A549 (cell line): ENCODE results near the gene ACTN1. TPM values are rescaled to one million over a fixed set of nuclear protein-coding genes. Genes with fewer than 3 reads are reported as not detected.

Experiments used
- ATAC-seq, 2 experiments: fragments of 200-7000 bp in 1 of 2; fragments of >200 bp in 1 of 2; cut with Nextera tagmentation in 1 of 2; cut with Tn5 transposase in 1 of 2; 3 replicates each; pipeline versions ENCODE4 v1.8.0 to v1.9.1; 2018 to 2020; ENCODE audit warnings: mild to moderate bottlenecking in 1 of 2, moderate library complexity in 1 of 2
- CTCF ChIA-PET: fragments of 300-600 bp; sonication (Branson Sonifier 250); formaldehyde crosslinking; extraction: SDS; loops from one replicate; lab custom pipeline; 2021; ENCODE audit warnings: antibody characterized with exemption, inconsistent platforms; lab: Yijun Ruan, JAX
- POLR2A ChIA-PET: fragments of 350-600 bp; formaldehyde crosslinking; extraction: SDS; loops from one replicate; lab custom pipeline; 2021; ENCODE audit warnings: antibody characterized with exemption, inconsistent platforms; lab: Yijun Ruan, JAX
- DNase-seq, 2 experiments: peaks; one replicate each; pipeline versions ENCODE4 v3.0.0 to v3.0.0-alpha.2; 2011 to 2016; ENCODE audit warnings: low read depth in 1 of 2, low spot score in 1 of 2
- FAIRE-seq: peaks from 2 replicates; lab custom pipeline; 2011; peaks lifted over from hg19 to GRCh38; lab: Jason Lieb, UNC
- H3K27ac ChIP-seq, 2 experiments: fragments of >200 bp; sonication (Bioruptor Twin); formaldehyde crosslinking; 3 replicates each; pipeline ENCODE4 v1.5.1; 2016 to 2017
- H3K4me1 ChIP-seq: fragments of >200 bp; sonication (Bioruptor Twin); formaldehyde crosslinking; 3 replicates; pipeline ENCODE4 v1.6.1; 2016
- H3K4me2 ChIP-seq: fragments of >200 bp; sonication (Bioruptor Twin); formaldehyde crosslinking; 3 replicates; pipeline ENCODE4 v1.6.1; 2016
- H3K4me3 ChIP-seq: fragments of >200 bp; sonication (Bioruptor Twin); formaldehyde crosslinking; 3 replicates; pipeline ENCODE4 v1.5.1; 2016
- H3K9me3 ChIP-seq: fragments of >200 bp; sonication (Bioruptor Twin); formaldehyde crosslinking; 3 replicates; pipeline ENCODE4 v1.6.1; 2016
- CBX2 ChIP-seq: fragments of 200-600 bp; sonication (generic); IDR thresholded peaks from 2 replicates; pipeline ENCODE4 v1.6.1; 2016; ENCODE audit warnings: low read depth, mild to moderate bottlenecking, borderline replicate concordance
- CBX8 ChIP-seq: fragments of 200-600 bp; sonication (generic); IDR thresholded peaks from 2 replicates; pipeline ENCODE4 v1.6.1; 2016
- EHF ChIP-seq: fragments of 250-450 bp; sonication (Bioruptor Pico); IDR thresholded peaks from 2 replicates; pipeline ENCODE4 v1.5.0; 2020; ENCODE audit warnings: mild to moderate bottlenecking
- EP300 ChIP-seq, 2 experiments: fragments of >200 bp; sonication (Bioruptor Twin); formaldehyde crosslinking; IDR thresholded peaks; 2 replicates in 1 of 2; 3 replicates in 1 of 2; pipeline ENCODE4 v1.6.1; 2016 to 2017
- ESRRA ChIP-seq: fragments of 150-350 bp; IDR thresholded peaks from 2 replicates; pipeline ENCODE4 v1.6.1; 2014; ENCODE audit warnings: mild to moderate bottlenecking, low read length, borderline replicate concordance
- FOSB ChIP-seq: fragments of 250-450 bp; sonication (Bioruptor Pico); IDR thresholded peaks from 2 replicates; pipeline ENCODE4 v1.5.0; 2020; ENCODE audit warnings: mild to moderate bottlenecking, moderate library complexity
- FOSL2 ChIP-seq, 2 experiments: fragments of 450-650 bp in 1 of 2; fragments of >200 bp in 1 of 2; sonication (Bioruptor Twin) in 1 of 2; formaldehyde crosslinking; IDR thresholded peaks; 2 replicates each; pipeline versions ENCODE4 v1.5.0 to v1.6.1; 2016 to 2020; ENCODE audit warnings: mild to moderate bottlenecking in 1 of 2, moderate library complexity in 1 of 2
- FOXS1 ChIP-seq: fragments of 250-450 bp; sonication (Bioruptor Pico); IDR thresholded peaks from 2 replicates; pipeline ENCODE4 v1.5.0; 2020; ENCODE audit warnings: mild to moderate bottlenecking, moderate library complexity
- GATA3 ChIP-seq: IDR thresholded peaks from 2 replicates; pipeline ENCODE4 v1.6.1; 2012; ENCODE audit warnings: borderline replicate concordance
- HOXA7 ChIP-seq: fragments of 250-450 bp; sonication (Bioruptor Pico); IDR thresholded peaks from 2 replicates; pipeline ENCODE4 v1.5.0; 2020; ENCODE audit warnings: mild to moderate bottlenecking, moderate library complexity
- HOXB13 ChIP-seq: fragments of 250-450 bp; sonication (Bioruptor Pico); IDR thresholded peaks from 2 replicates; pipeline ENCODE4 v1.5.0; 2020; ENCODE audit warnings: low read depth, mild to moderate bottlenecking, moderate library complexity
- KDM1A ChIP-seq: fragments of 200-600 bp; sonication (generic); IDR thresholded peaks from 2 replicates; pipeline ENCODE4 v1.6.1; 2016; ENCODE audit warnings: low read depth, mild to moderate bottlenecking
- RAD21 ChIP-seq, 2 experiments: fragments of >200 bp in 1 of 2; sonication (Bioruptor Twin) in 1 of 2; formaldehyde crosslinking in 1 of 2; IDR thresholded peaks in 1 of 2; conservative IDR thresholded peaks in 1 of 2; 2 replicates in 1 of 2; 3 replicates in 1 of 2; pipeline ENCODE4 v1.6.1; 2012 to 2018; ENCODE audit warnings: inconsistent platforms in 1 of 2
- RARB ChIP-seq: fragments of 250-450 bp; sonication (Bioruptor Pico); IDR thresholded peaks from 2 replicates; pipeline ENCODE4 v1.8.0; 2021; ENCODE audit warnings: mild to moderate bottlenecking, moderate library complexity
- TFCP2L1 ChIP-seq: fragments of 250-450 bp; sonication (Bioruptor Pico); IDR thresholded peaks from 2 replicates; pipeline ENCODE4 v1.5.0; 2021; ENCODE audit warnings: mild to moderate bottlenecking
- TP53 ChIP-seq: fragments of 250-450 bp; sonication (Bioruptor Pico); IDR thresholded peaks from 2 replicates; pipeline ENCODE4 v1.5.0; 2021; ENCODE audit warnings: mild to moderate bottlenecking, moderate library complexity
- ZNF302 ChIP-seq: fragments of 250-450 bp; sonication (Bioruptor Pico); IDR thresholded peaks from 2 replicates; pipeline ENCODE4 v1.9.0; 2021; ENCODE audit warnings: inconsistent platforms, mild to moderate bottlenecking, moderate library complexity
- WGBS: methylation state at CpG from one replicate; pipeline ENCODE4 v1.1.6; 2017; ENCODE audit errors: missing lambda C conversion rate; 5-methylcytosine and 5-hydroxymethylcytosine counted together
- polyA plus RNA-seq, 4 experiments: library from polyadenylated mRNA; depleted of rRNA in 3 of 4; stranded (reverse); fragments of >200 nt; fragmentation: RNase III in 1 of 4; extraction: RNeasy Plus Mini Kit Qiagen cat#74134 plus additional on column Dnase treatment in 1 of 4; gene quantifications; 2 replicates in 3 of 4; 3 replicates in 1 of 4; pipeline ENCODE4 v1.2.3, GENCODE V29; 2011 to 2017
- TF ChIP-seq, protein P1 (sequence below): IDR thresholded peaks from 2 replicates; pipeline ENCODE4 v1.6.1; 2012
- TF ChIP-seq, protein P2 (sequence below): IDR thresholded peaks from 2 replicates; pipeline ENCODE4 v1.6.1; 2012

The ACTN1 gene
- polyA plus RNA-seq, 2 of the 4 experiments (the other 2 are of a cell fraction), result 208 to 245 TPM

DNA sequence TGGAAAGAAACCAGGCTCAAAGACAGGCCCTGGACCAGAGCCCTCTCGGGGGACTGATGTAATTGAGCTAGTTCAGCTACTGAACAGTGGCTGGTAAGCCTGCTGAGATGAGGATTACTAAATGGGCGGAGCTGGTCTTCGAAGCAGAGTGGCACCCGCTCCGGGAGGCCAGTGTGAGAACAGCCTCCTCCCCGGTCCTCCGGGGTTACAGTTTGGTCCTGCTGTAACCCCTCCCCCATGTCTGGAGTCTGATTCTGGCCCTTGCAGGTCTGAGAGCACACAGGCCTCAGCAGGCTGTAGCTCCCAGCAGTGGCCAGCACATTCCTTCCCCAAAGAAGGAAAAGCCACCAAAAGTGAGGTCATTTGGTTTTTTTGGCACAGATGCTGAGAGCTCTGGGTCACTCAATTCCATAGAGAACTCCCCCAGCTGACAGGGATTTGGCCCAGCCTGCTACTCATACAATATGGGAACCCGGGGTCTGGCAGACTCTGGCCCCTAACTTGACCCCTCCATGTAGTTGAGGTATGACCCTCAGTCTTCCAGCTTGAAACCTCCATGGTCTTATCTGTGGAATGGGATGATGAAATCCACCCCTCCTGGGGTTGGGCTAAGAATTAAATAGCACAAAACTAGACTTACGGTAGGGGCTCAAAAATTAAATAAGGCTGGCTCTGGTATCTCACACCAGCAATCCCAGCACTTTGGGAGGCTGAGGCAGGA, 39.0 kb downstream of the ACTN1 start (continued):
- TF ChIP-seq ESRRA (no peak), FOXS1 (CRISPR knock-in tag) (no peak), FOSL2 (IDR thresholded peaks at IDR 0.05) (no peak), FOSL2 (CRISPR knock-in tag; IDR thresholded peaks at IDR 0.05) (peak; percentile 48)
- TF ChIP-seq, protein P1, sequence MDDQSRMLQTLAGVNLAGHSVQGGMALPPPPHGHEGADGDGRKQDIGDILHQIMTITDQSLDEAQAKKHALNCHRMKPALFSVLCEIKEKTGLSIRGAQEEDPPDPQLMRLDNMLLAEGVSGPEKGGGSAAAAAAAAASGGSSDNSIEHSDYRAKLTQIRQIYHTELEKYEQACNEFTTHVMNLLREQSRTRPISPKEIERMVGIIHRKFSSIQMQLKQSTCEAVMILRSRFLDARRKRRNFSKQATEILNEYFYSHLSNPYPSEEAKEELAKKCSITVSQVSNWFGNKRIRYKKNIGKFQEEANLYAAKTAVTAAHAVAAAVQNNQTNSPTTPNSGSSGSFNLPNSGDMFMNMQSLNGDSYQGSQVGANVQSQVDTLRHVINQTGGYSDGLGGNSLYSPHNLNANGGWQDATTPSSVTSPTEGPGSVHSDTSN, result peak; percentile 14; the same call in 1 of the 2 replicates

- ChIA-PET CTCF (interaction anchor here (0.7 to 38.0 kb wide), 16 partner anchors 5 to 168 kb away, joined by 3 to 480 read pairs (median 6); no protein-coding TSS in a partner anchor), POLR2A (interaction anchor here (0.5 to 3.1 kb wide), 9 partner anchors 9 to 146 kb away, joined by 3 to 15 read pairs (median 5); partner anchors contain the start of genes ACTN1 and ZFP36L1)
- Histone ChIP-seq H3K9me3 (no peaks in the 10 kb centered on the region), H3K4me2 (peak overlapping the region; percentile 98), H3K4me3 (peak overlapping the region; percentile 12; the same call in 2 of the 3 replicates), H3K4me1 (peaks cover 95% of the 10 kb centered on the region), H3K27ac (peak overlapping the region; percentile 98 to 99)
- TF ChIP-seq HOXA7 (CRISPR knock-in tag) (0 out of 2 replicates have a peak, but pooled peaks have one; percentile 78), CBX8 (no peak), RAD21 (conservative IDR thresholded peaks at IDR 0.05 in 1 of 2, IDR thresholded peaks at IDR 0.05 in 1 of 2) (no peak), EHF (CRISPR knock-in tag) (0 out of 2 replicates have a peak, but pooled peaks have one; percentile 25), CBX2 (no peak), TP53 (CRISPR knock-in tag) (no peak), FOSB (CRISPR knock-in tag) (peak; percentile 83; the same call in 1 of the 2 replicates), FOSL2 (IDR thresholded peaks at IDR 0.05) (no peak), FOSL2 (CRISPR knock-in tag; IDR thresholded peaks at IDR 0.05) (no peak)
- WGBS, result 29% methylated on average over 11 of the region's 11 CpGs
- ATAC-seq (no peak; a peak in 2 of 6 replicates), FAIRE-seq (no peak), DNase-seq (no peak)
Observed at GRCh38 chr14:68939181-68939892, 39.8 kb downstream of the ACTN1 start.

- Histone ChIP-seq H3K4me2 (peak overlapping the region; percentile 98), H3K4me3 (peak overlapping the region; percentile 33), H3K9me3 (no peaks in the 10 kb centered on the region), H3K27ac (peak overlapping the region; percentile 98 to 99), H3K4me1 (peaks cover 95% of the 10 kb centered on the region)
- POLR2A ChIA-PET, result interaction anchor here (1.0 to 3.1 kb wide), 5 partner anchors 10 to 146 kb away, joined by 3 to 15 read pairs (median 6); partner anchors contain the start of genes ACTN1 and ZFP36L1
- ATAC-seq (peak; percentile 38 to 59), FAIRE-seq (peak; percentile 67), DNase-seq (peak; percentile 64 to 90)
- WGBS, result 6% methylated on average over 4 of the region's 4 CpGs
- TF ChIP-seq TFCP2L1 (no peak), RARB (CRISPR knock-in tag) (no peak), HOXB13 (CRISPR knock-in tag) (no peak), GATA3 (peak; percentile 27; the same call in 1 of the 2 replicates), ZNF302 (CRISPR knock-in tag) (no peak), EP300 (IDR thresholded peaks at IDR 0.05) (peak in 1 of 2 experiments; percentile 37; a peak in 1 of 5 replicates), KDM1A (peak; percentile 67; the same call in 1 of the 2 replicates)
- TF ChIP-seq, protein P2, sequence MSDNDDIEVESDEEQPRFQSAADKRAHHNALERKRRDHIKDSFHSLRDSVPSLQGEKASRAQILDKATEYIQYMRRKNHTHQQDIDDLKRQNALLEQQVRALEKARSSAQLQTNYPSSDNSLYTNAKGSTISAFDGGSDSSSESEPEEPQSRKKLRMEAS, result peak; percentile 46; the same call in 1 of the 2 replicates
- CTCF ChIA-PET, result interaction anchor here (0.8 to 38.0 kb wide), 13 partner anchors 6 to 155 kb away, joined by 3 to 480 read pairs (median 4); partner anchors contain the start of gene ACTN1
Observed at GRCh38 chr14:68938271-68939150, 40.6 kb downstream of the ACTN1 start.
